AG09309 (cell line): ENCODE measurements around the gene STK26.

Experiments used
- DNase-seq: peaks from one replicate; pipeline ENCODE4 v3.0.0-alpha.2; 2010; ENCODE audit warnings: low read depth
- H3K4me3 ChIP-seq: 2 replicates; pipeline ENCODE4 v1.5.1; 2011; ENCODE audit warnings: mild to moderate bottlenecking, low read depth, low read length, moderate library complexity; ENCODE audit not compliant: control insufficient read depth
- TF ChIP-seq, protein P1 (sequence below): IDR thresholded peaks from 2 replicates; pipeline ENCODE4 v1.5.1; 2011; ENCODE audit warnings: mild to moderate bottlenecking, low read depth, low read length, inconsistent platforms; ENCODE audit not compliant: insufficient read depth, control insufficient read depth; ENCODE audit errors: missing control alignments

STK26 gene

DNA sequence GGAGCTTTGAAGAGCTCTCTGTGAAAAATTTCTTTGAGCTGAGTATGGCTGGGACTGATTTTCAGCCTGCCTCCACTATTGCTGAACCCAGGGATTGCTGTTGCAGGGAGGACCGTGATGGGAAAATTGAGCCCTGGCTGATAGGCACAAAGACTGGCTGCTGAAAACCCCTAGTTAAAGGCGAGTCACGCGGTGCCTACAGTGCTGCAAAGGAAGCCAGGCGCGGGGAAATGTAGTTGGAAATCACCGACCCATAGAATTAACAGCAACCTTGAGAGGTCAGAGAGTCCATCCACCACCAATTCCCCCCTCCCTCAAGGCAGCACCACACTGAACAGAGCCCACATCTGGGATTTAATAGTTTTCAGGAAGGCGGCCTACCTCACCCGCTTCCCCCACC is 78.7 kb downstream of the STK26 start:
- no peak overlapping the region for H3K4me3 ChIP-seq
- TF ChIP-seq, protein P1, sequence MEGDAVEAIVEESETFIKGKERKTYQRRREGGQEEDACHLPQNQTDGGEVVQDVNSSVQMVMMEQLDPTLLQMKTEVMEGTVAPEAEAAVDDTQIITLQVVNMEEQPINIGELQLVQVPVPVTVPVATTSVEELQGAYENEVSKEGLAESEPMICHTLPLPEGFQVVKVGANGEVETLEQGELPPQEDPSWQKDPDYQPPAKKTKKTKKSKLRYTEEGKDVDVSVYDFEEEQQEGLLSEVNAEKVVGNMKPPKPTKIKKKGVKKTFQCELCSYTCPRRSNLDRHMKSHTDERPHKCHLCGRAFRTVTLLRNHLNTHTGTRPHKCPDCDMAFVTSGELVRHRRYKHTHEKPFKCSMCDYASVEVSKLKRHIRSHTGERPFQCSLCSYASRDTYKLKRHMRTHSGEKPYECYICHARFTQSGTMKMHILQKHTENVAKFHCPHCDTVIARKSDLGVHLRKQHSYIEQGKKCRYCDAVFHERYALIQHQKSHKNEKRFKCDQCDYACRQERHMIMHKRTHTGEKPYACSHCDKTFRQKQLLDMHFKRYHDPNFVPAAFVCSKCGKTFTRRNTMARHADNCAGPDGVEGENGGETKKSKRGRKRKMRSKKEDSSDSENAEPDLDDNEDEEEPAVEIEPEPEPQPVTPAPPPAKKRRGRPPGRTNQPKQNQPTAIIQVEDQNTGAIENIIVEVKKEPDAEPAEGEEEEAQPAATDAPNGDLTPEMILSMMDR: no peak
- DNase-seq: no peak

- DNase-seq: no peak
- H3K4me3 ChIP-seq: no peak overlapping the region
- TF ChIP-seq, protein P1: no peak
Observed at GRCh38 chrX:132107291-132107690, 84.2 kb downstream of the STK26 start.

- TF ChIP-seq, protein P1: no peak
- no peak overlapping the region for H3K4me3 ChIP-seq
- no peak for DNase-seq
Observed at GRCh38 chrX:132114607-132115006, 91.5 kb downstream of the STK26 start.

DNA sequence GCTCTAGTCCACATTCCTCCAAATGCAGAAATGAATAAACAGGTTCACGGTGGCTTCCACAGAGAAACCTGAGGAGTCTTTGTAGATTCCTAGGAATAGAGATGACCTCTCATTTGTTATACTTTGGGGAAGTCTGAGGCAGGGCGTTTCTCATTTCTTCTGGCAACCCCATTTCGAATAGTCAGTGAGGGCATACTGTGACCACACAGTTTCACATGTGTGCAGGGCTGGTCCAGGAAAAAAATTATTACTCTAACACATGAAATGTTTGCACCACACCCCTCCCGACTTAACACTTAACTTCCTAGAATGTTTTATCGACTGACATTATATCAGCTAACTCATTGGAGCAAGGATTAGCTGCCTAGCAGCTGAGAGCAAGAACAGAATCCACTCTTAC is 92.7 kb downstream of the STK26 start:
- TF ChIP-seq, protein P1: no peak
- no peak for DNase-seq
- H3K4me3 ChIP-seq: no peak overlapping the region

DNA sequence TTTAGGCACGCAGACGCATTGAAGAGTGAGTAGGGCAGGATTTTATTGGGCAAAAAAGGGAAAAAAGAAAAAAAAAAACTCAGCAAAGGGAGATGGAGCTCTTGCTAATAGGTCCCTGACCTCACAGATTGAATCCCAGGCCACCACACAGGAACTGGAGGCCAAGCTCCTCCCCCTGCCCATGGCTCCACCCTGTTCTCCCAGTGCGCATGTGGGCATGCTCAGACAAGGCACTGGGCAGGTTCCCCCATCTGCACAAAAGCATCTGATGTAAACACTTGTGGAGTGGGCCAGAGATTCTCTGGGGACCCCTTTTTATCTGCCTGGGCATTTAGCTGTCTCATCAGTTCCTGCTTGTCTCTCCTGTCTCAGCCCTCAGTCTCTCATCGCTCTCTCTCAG is 95.3 kb downstream of the STK26 start:
- no peak for DNase-seq
- H3K4me3 ChIP-seq: no peak overlapping the region
- TF ChIP-seq, protein P1: no peak

DNA sequence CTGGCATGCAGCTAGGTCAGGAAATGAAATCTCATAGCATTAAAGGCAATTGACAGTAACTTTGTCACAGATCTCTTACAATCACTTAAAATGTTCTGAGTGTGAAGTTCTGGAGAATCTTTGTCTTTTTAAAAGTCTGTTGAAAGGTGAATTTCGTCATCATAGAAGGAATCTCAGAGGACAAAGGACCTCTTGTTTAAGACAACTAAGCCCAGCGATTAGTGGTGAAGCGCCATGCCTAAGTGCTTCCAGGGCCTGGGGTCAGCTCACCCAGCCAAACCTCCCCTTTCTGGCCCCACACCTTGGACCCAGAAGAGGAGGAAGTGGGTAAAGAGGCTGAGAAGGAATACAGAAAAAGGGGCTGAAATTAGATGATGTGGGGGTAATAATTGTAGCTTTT is 96.2 kb downstream of the STK26 start:
- H3K4me3 ChIP-seq: no peak overlapping the region
- TF ChIP-seq, protein P1: no peak
- DNase-seq: no peak
